H1 (cell line): Measurements from ENCODE around the gene YRDC. TPM values are rescaled to one million over a fixed set of nuclear protein-coding genes. Genes with fewer than 3 reads are reported as not detected.

Experiments
- CTCF ChIA-PET: fragments of 300-600 bp; sonication (Branson Sonifier 250); formaldehyde crosslinking; loops from one replicate; lab custom pipeline; 2021; ENCODE audit not compliant: partially characterized antibody; lab: Charles Lee
- POLR2A ChIA-PET: fragments of 300-600 bp; sonication (Branson Sonifier 250); formaldehyde crosslinking; loops from one replicate; lab custom pipeline; 2021; ENCODE audit warnings: inconsistent platforms; ENCODE audit not compliant: partially characterized antibody; lab: Charles Lee
- DNase-seq, 2 experiments: peaks; one replicate each; pipeline versions ENCODE4 v3.0.0 to v3.0.0-alpha.2; 2010 to 2022; ENCODE audit warnings: low spot score in 2 of 2, low read depth in 1 of 2, mixed read lengths in 1 of 2
- FAIRE-seq: peaks from 2 replicates; lab custom pipeline; 2011; peaks lifted over from hg19 to GRCh38; lab: Jason Lieb, UNC
- H2AFZ ChIP-seq: 2 replicates; pipeline ENCODE4 v1.8.1; 2012; ENCODE audit warnings: low read length, inconsistent platforms
- H2AK5ac ChIP-seq: 2 replicates; pipeline ENCODE4 v1.6.1; 2013; ENCODE audit warnings: low read depth, low read length
- H2BK120ac ChIP-seq: replicated peaks from 2 replicates; pipeline ENCODE3; 2013; ENCODE audit warnings: low read depth, low read length, inconsistent platforms
- H2BK12ac ChIP-seq: 2 replicates; pipeline ENCODE4 v1.6.1; 2013; ENCODE audit warnings: low read depth, low read length
- H2BK15ac ChIP-seq: 2 replicates; pipeline ENCODE4 v1.6.1; 2013; ENCODE audit warnings: low read length
- H2BK20ac ChIP-seq: 2 replicates; pipeline ENCODE4 v1.6.1; 2013; ENCODE audit warnings: low read length
- H2BK5ac ChIP-seq: 2 replicates; pipeline ENCODE4 v1.6.1; 2013; ENCODE audit warnings: low read depth, low read length
- H3K14ac ChIP-seq: 2 replicates; pipeline ENCODE4 v1.6.1; 2013; ENCODE audit warnings: inconsistent platforms; ENCODE audit not compliant: insufficient read length
- H3K18ac ChIP-seq: 2 replicates; pipeline ENCODE4 v1.6.1; 2013; ENCODE audit warnings: low read length; ENCODE audit errors: extremely low read depth
- H3K23ac ChIP-seq: 2 replicates; pipeline ENCODE4 v1.6.1; 2013; ENCODE audit warnings: inconsistent platforms; ENCODE audit not compliant: insufficient read length
- H3K23me2 ChIP-seq: 2 replicates; pipeline ENCODE4 v1.6.1; 2013; ENCODE audit warnings: low read depth, low read length
- H3K27ac ChIP-seq: 2 replicates; pipeline ENCODE4 v1.6.1; 2011; ENCODE audit warnings: low read depth, low read length, inconsistent platforms
- H3K27me3 ChIP-seq, 4 experiments: replicated peaks in 1 of 4; 1 replicate in 1 of 4; 2 replicates in 3 of 4; pipeline versions ENCODE4 v1.6.1 to v1.8.1; 2011 to 2013; ENCODE audit warnings: low read length in 3 of 4, mild to moderate bottlenecking in 3 of 4, inconsistent platforms in 2 of 4, mixed read lengths in 2 of 4, moderate library complexity in 1 of 4; ENCODE audit not compliant: control insufficient read depth in 3 of 4, insufficient read depth in 3 of 4; ENCODE audit errors: extremely low read depth in 1 of 4
- H3K36me3 ChIP-seq, 4 experiments: 2 replicates each; pipeline versions ENCODE4 v1.6.1 to v1.8.1; 2011 to 2013; ENCODE audit warnings: mild to moderate bottlenecking in 4 of 4, low read length in 3 of 4, moderate library complexity in 2 of 4, control low read depth in 1 of 4, inconsistent platforms in 1 of 4; ENCODE audit not compliant: insufficient read depth in 4 of 4, control insufficient read depth in 2 of 4
- H3K4ac ChIP-seq: replicated peaks from 2 replicates; pipeline ENCODE3; 2013; ENCODE audit warnings: low read length, low read depth, mixed read lengths, inconsistent platforms; ENCODE audit not compliant: insufficient read length
- H3K4me1 ChIP-seq, 4 experiments: replicated peaks in 1 of 4; 1 replicate in 1 of 4; 2 replicates in 3 of 4; pipeline versions ENCODE4 v1.6.1 to v1.8.1; 2011 to 2013; ENCODE audit warnings: low read length in 3 of 4, inconsistent platforms in 2 of 4, mixed read lengths in 1 of 4; ENCODE audit not compliant: insufficient read depth in 4 of 4, control insufficient read depth in 3 of 4
- H3K4me2 ChIP-seq, 2 experiments: 2 replicates each; pipeline versions ENCODE4 v1.6.1 to v1.8.1; 2011 to 2013; ENCODE audit warnings: low read depth in 2 of 2, low read length in 2 of 2, control low read depth in 1 of 2, inconsistent platforms in 1 of 2, mild to moderate bottlenecking in 1 of 2; ENCODE audit not compliant: insufficient read depth in 1 of 2
- H3K4me3 ChIP-seq, 4 experiments: fragments of 200-600, 300-600 bp in 1 of 4; sonication (generic), shearing (Covaris generic), sonication (Bioruptor Twin) in 1 of 4; 2 replicates each; pipeline versions ENCODE4 v1.5.1 to v1.8.1; 2011 to 2016; ENCODE audit warnings: low read length in 4 of 4, low read depth in 3 of 4, control low read depth in 2 of 4, inconsistent platforms in 2 of 4, mild to moderate bottlenecking in 2 of 4, mixed read lengths in 1 of 4, moderate library complexity in 1 of 4; ENCODE audit not compliant: insufficient read depth in 2 of 4; ENCODE audit errors: extremely low read depth in 1 of 4
- H3K56ac ChIP-seq: replicated peaks from 2 replicates; pipeline ENCODE3; 2013; ENCODE audit warnings: low read depth, mild to moderate bottlenecking, mixed read lengths, low read length, inconsistent platforms; ENCODE audit not compliant: insufficient read length
- H3K79me1 ChIP-seq: 2 replicates; pipeline ENCODE4 v1.6.1; 2013; ENCODE audit warnings: low read depth, low read length, control low read depth
- H3K79me2 ChIP-seq, 2 experiments: 2 replicates each; pipeline versions ENCODE4 v1.6.1 to v1.8.1; 2012 to 2013; ENCODE audit warnings: low read length in 2 of 2, mild to moderate bottlenecking in 2 of 2, inconsistent platforms in 1 of 2; ENCODE audit not compliant: insufficient read depth in 2 of 2, control insufficient read depth in 1 of 2
- H3K9ac ChIP-seq, 4 experiments: replicated peaks in 1 of 4; 1 replicate in 1 of 4; 2 replicates in 3 of 4; pipeline versions ENCODE4 v1.6.1 to v1.8.1; 2011 to 2013; ENCODE audit warnings: low read depth in 3 of 4, low read length in 3 of 4, control low read depth in 2 of 4, mild to moderate bottlenecking in 2 of 4, moderate library complexity in 2 of 4, inconsistent platforms in 1 of 4; ENCODE audit errors: extremely low read depth in 1 of 4
- H3K9me3 ChIP-seq, 2 experiments: 2 replicates each; pipeline versions ENCODE4 v1.6.1 to v1.8.1; 2012 to 2013; ENCODE audit warnings: mild to moderate bottlenecking in 2 of 2, moderate library complexity in 2 of 2, control low read depth in 1 of 2, inconsistent platforms in 1 of 2, low read depth in 1 of 2, low read length in 1 of 2, mixed read lengths in 1 of 2; ENCODE audit not compliant: insufficient read depth in 2 of 2
- H4K20me1 ChIP-seq, 2 experiments: replicated peaks in 1 of 2; 2 replicates each; pipeline versions ENCODE3 to v1.8.1; 2011 to 2013; ENCODE audit warnings: inconsistent platforms in 2 of 2, low read length in 2 of 2, mild to moderate bottlenecking in 1 of 2; ENCODE audit not compliant: insufficient read depth in 2 of 2, control insufficient read depth in 1 of 2
- H4K5ac ChIP-seq: 2 replicates; pipeline ENCODE4 v1.6.1; 2013; ENCODE audit warnings: low read length, low read depth, mixed read lengths, inconsistent platforms; ENCODE audit not compliant: insufficient read length
- H4K8ac ChIP-seq: 2 replicates; pipeline ENCODE4 v1.8.0; 2013; ENCODE audit warnings: mild to moderate bottlenecking, moderate library complexity, low read length, inconsistent platforms; ENCODE audit not compliant: insufficient read depth; ENCODE audit errors: extremely low read depth
- H4K91ac ChIP-seq: replicated peaks from 2 replicates; pipeline ENCODE3; 2013; ENCODE audit warnings: low read length, mixed read lengths, inconsistent platforms; ENCODE audit not compliant: insufficient read length
- ASH2L ChIP-seq: fragments of 200-600, 300-600 bp; sonication (generic); IDR thresholded peaks from one replicate; pipeline ENCODE4 v1.7.1; 2017; ENCODE audit warnings: low read length
- ATF2 ChIP-seq: IDR thresholded peaks from 2 replicates; pipeline ENCODE4 v1.6.1; 2012; ENCODE audit warnings: low read length, inconsistent platforms
- BACH1 ChIP-seq: IDR thresholded peaks from 2 replicates; pipeline ENCODE4 v1.6.1; 2012; ENCODE audit warnings: low read length, improper control_type of control experiment
- CBX5 ChIP-seq: fragments of 300-800, 300-1000 bp; sonication (generic); IDR thresholded peaks from 2 replicates; pipeline ENCODE4 v1.7.1; 2016; ENCODE audit warnings: antibody characterized with exemption, low read length, low read depth
- CBX8 ChIP-seq: fragments of 300-800, 300-1000 bp; sonication (generic); IDR thresholded peaks from 2 replicates; pipeline ENCODE4 v1.7.1; 2016; ENCODE audit warnings: low read depth, low read length, borderline replicate concordance
- CHD1 ChIP-seq: IDR thresholded peaks from 2 replicates; pipeline ENCODE4 v1.6.1; 2012; ENCODE audit warnings: low read depth, low read length, improper control_type of control experiment
- CHD2 ChIP-seq: IDR thresholded peaks from 2 replicates; pipeline ENCODE4 v1.6.1; 2012; ENCODE audit warnings: low read length, improper control_type of control experiment
- EP300 ChIP-seq, 2 experiments: IDR thresholded peaks; 1 replicate in 1 of 2; 2 replicates in 1 of 2; pipeline ENCODE4 v1.6.1; 2011 to 2012; ENCODE audit warnings: low read depth in 2 of 2, low read length in 2 of 2, mild to moderate bottlenecking in 2 of 2, borderline replicate concordance in 1 of 2, inconsistent platforms in 1 of 2, moderate library complexity in 1 of 2
- HDAC6 ChIP-seq: IDR thresholded peaks from one replicate; pipeline ENCODE4 v1.7.1; 2012; ENCODE audit warnings: low read depth, mild to moderate bottlenecking, inconsistent platforms, low read length, moderate library complexity
- MAX ChIP-seq: IDR thresholded peaks from 2 replicates; pipeline ENCODE4 v1.6.1; 2012; ENCODE audit warnings: inconsistent platforms
- POLR2A ChIP-seq, 2 experiments: IDR thresholded peaks; 1 replicate in 1 of 2; 2 replicates in 1 of 2; pipeline ENCODE4 v1.6.1; 2011; ENCODE audit warnings: low read depth in 2 of 2, low read length in 2 of 2, mild to moderate bottlenecking in 2 of 2; ENCODE audit errors: control extremely low read depth in 1 of 2
- SIRT6 ChIP-seq: IDR thresholded peaks from one replicate; pipeline ENCODE4 v1.7.1; 2012; ENCODE audit warnings: low read length, inconsistent platforms
- TBP ChIP-seq: IDR thresholded peaks from 2 replicates; pipeline ENCODE4 v1.6.1; 2011; ENCODE audit warnings: low read depth, low read length, improper control_type of control experiment
- TEAD4 ChIP-seq: IDR thresholded peaks from 2 replicates; pipeline ENCODE4 v1.6.1; 2012; ENCODE audit warnings: low read depth, low read length, inconsistent platforms, mixed read lengths
- WGBS, 2 experiments: shearing (Covaris generic) in 1 of 2; methylation state at CpG; one replicate each; pipeline versions ENCODE4 v1.1.6 to v1.1.7; 2013 to 2015; ENCODE audit warnings: low lambda C conversion rate in 2 of 2, mixed read lengths in 2 of 2, inconsistent platforms in 1 of 2, low coverage in 1 of 2, missing lambda C conversion rate in 1 of 2; ENCODE audit not compliant: insufficient replicate concordance in 2 of 2, insufficient coverage in 1 of 2, insufficient read length in 1 of 2; ENCODE audit errors: extremely low coverage in 1 of 2, missing lambda C conversion rate in 1 of 2; 5-methylcytosine and 5-hydroxymethylcytosine counted together
- polyA plus RNA-seq, 7 experiments: library from polyadenylated mRNA; depleted of rRNA in 3 of 7; stranded (reverse) in 5 of 7; unstranded in 2 of 7; fragments of >200 nt in 5 of 7; fragments of 200-250 nt in 2 of 7; gene quantifications; 1 replicate in 5 of 7; 2 replicates in 1 of 7; 4 replicates in 1 of 7; pipeline versions ENCODE4 v1.2.1 to v1.2.3, GENCODE V29; 2011 to 2013; ENCODE audit warnings: missing spikeins in 2 of 7, mixed read lengths in 2 of 7
- total RNA-seq: library from RNA; stranded (reverse); fragmentation: NEBNext Ultra II Directional; extraction: Animal tissue kit (Norgen Biotek cat#: 25700); gene quantifications from 2 replicates; pipeline ENCODE4 v1.2.1, GENCODE V29; 2021

Gene YRDC
- total and polyA plus RNA-seq, 2 of the 8 experiments (the other 6 are each of a cell fraction or from before 2014, with no cell fraction given), result 21.1 to 21.6 TPM

GRCh38 chr1:37836788-37837187 is 28.8 kb upstream of the YRDC start:
- CTCF ChIA-PET, result interaction anchor here (0.6 to 0.7 kb wide), 2 partner anchors 157 to 1020 kb away, joined by 3 read pairs; no protein-coding TSS in a partner anchor
- no peak for FAIRE-seq
- no peak for TF ChIP-seq TEAD4
- no peak for TF ChIP-seq CBX8
- TF ChIP-seq ASH2L, result no peak
- no peak for TF ChIP-seq EP300 (IDR thresholded peaks at IDR 0.05; ENCODE audit: borderline replicate concordance in 1 of 2, low read depth in 2 of 2, low read length in 2 of 2)
- TF ChIP-seq HDAC6, result no peak
- no peak for TF ChIP-seq MAX
- no peak for TF ChIP-seq CBX5
- no peak for TF ChIP-seq POLR2A (IDR thresholded peaks at IDR 0.05; ENCODE audit: control extremely low read depth in 1 of 2, low read depth in 2 of 2, low read length in 2 of 2)
- no peak for TF ChIP-seq TBP
- no peak for TF ChIP-seq CHD2
- TF ChIP-seq SIRT6, result no peak
- TF ChIP-seq BACH1, result no peak
- no peak for TF ChIP-seq ATF2
- no peak for TF ChIP-seq CHD1

More at GRCh38 chr1:37836788-37837187, 28.8 kb upstream of the YRDC start:
- H3K79me1 ChIP-seq, result no peaks in the 10 kb centered on the region
- no peak overlapping the region for H4K91ac ChIP-seq
- H2AFZ ChIP-seq, result no peak overlapping the region
- H3K4ac ChIP-seq, result no peak overlapping the region
- no peak overlapping the region for H2BK15ac ChIP-seq
- no peak for DNase-seq
- no peaks in the 10 kb centered on the region for H3K9me3 ChIP-seq
- no peak overlapping the region for H2AK5ac ChIP-seq
- no peak overlapping the region for H3K9ac ChIP-seq
- H3K14ac ChIP-seq, result no peak overlapping the region
- POLR2A ChIA-PET, result no interaction called here
- peaks cover 8 to 51% (median 34%) of the 10 kb centered on the region in 4 experiments; a peak in 7 of 8 replicates for H3K36me3 ChIP-seq
- H2BK12ac ChIP-seq, result no peak overlapping the region
- no peak overlapping the region for H2BK20ac ChIP-seq
- no peaks in the 10 kb centered on the region for H3K79me2 ChIP-seq
- H3K27me3 ChIP-seq, result no peaks in the 10 kb centered on the region
- WGBS, 2 experiments, result 49% methylated on average over 3 of the region's 3 CpGs; no CpG with 5 or more reads in 1 of the 2 experiments
- no peak overlapping the region for H3K56ac ChIP-seq
- no peaks in the 10 kb centered on the region for H3K4me1 ChIP-seq
- H4K5ac ChIP-seq, result no peak overlapping the region
- H3K18ac ChIP-seq, result no peak overlapping the region
- no peak overlapping the region for H4K8ac ChIP-seq
- no peak overlapping the region for H2BK5ac ChIP-seq
- no peak overlapping the region for H3K23ac ChIP-seq
- no peak overlapping the region for H3K4me3 ChIP-seq
- no peak overlapping the region for H2BK120ac ChIP-seq
- H4K20me1 ChIP-seq, result peaks cover 4 to 5% of the 10 kb centered on the region in 2 experiments
- no peak overlapping the region for H3K4me2 ChIP-seq
- H3K27ac ChIP-seq, result no peak overlapping the region
- H3K23me2 ChIP-seq, result no peaks in the 10 kb centered on the region
